ENCODE measurements around the gene TMEM135.
A peak's percentile ranks its signal among the peaks of the same experiment; 100 is the strongest.
"Not testable (repeated sequence)": the region's sequence is repeated elsewhere in the genome, so short reads cannot be mapped to it uniquely, and the experiment has no call there.

Gene TMEM135

GRCh38 chr11:87128372-87128771 is 90.6 kb downstream of the TMEM135 start:
- DNase-seq (ENCODE audit: low read depth, low spot score), result no peak

GRCh38 chr11:87134524-87135106 is 96.9 kb downstream of the TMEM135 start:
- no peak for DNase-seq (ENCODE audit: low read depth, low spot score)
- no peak overlapping the region for H3K4me3 ChIP-seq (ENCODE audit: low read length)

More at GRCh38 chr11:87128372-87128771, 90.6 kb downstream of the TMEM135 start:
- H3K4me3 ChIP-seq (ENCODE audit: low read length), result no peak overlapping the region

GRCh38 chr11:87136236-87136635 is 98.5 kb downstream of the TMEM135 start:
- no peak overlapping the region for H3K4me3 ChIP-seq (ENCODE audit: low read length)

DNA sequence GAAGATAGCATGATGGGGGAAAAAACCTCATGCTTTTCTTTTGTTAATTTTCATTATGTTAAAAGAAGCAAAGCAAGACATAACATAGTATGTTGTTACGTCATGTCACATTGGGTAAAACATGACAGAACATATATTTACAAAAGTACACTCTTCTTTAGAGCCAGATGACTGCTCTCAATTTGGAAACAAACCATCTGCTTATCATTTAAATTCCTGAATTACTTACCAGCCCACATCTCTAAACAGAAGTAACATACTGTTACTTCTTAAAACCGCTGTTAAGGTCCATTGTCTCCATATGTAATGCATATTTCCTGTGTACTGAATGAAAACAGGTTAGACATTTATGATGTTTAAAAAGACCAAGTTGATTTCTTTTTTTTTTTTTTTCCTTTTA is 100.0 kb downstream of the TMEM135 start:
- no peak for DNase-seq (ENCODE audit: low read depth, low spot score)
- no peak overlapping the region for H3K4me3 ChIP-seq (ENCODE audit: low read length)

More at GRCh38 chr11:87136236-87136635, 98.5 kb downstream of the TMEM135 start:
- no peak for DNase-seq (ENCODE audit: low read depth, low spot score)

GRCh38 chr11:87139475-87139874 is 101.7 kb downstream of the TMEM135 start:
- DNase-seq (ENCODE audit: low read depth, low spot score), result no peak
- H3K4me3 ChIP-seq (ENCODE audit: low read length), result no peak overlapping the region

GRCh38 chr11:87141322-87141721 is 103.6 kb downstream of the TMEM135 start:
- no peak overlapping the region for H3K4me3 ChIP-seq (ENCODE audit: low read length)
- no peak for DNase-seq (ENCODE audit: low read depth, low spot score)

DNA sequence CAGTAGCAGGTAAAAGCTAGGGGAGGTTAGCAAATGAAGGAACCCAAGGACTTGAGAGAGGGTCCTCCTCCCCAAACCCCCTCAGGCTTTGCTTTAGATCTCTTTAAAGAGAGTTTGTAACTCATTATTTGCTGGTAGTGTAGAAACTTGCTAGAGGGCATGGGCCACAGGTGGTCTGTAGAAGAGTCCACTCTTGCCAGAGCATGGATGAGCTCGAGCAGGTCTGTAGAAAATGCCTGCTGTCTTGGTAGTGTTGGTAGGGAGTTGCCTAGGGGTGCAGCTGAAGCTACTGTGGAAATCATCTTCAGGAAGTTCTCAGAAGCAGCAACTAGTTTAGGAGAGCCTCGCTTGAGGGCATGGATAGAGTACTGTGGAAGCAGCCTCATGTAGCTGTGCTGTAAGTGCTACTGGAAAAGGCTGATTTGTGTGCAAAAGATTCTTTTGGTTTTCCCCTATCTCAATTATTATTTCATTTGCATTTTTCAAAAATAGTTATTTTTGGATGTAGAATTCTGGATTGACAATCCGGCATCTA is 104.3 kb downstream of the TMEM135 start:
- no peak overlapping the region for H3K4me3 ChIP-seq (ENCODE audit: low read length)
- no peak for DNase-seq (ENCODE audit: low read depth, low spot score)

DNA sequence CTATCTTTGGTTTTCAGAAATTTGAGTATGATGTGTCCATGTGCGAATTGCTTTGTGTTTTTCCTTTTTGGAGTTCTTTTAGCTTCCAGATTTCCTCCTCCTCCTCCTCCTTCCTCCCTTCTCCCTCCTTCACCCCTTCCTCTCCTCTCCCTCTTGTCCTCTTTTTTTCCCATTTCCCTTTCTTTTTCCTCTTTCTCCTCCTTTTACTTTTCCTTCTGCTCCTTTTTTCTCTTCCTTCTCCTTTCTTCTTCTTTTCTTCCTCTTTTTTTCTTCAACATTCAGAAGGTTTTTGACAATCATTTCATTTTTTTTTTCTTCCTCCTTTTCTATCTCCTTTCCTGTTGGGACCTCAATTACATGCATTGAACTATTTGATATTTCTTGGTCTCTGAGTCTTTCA is 104.9 kb downstream of the TMEM135 start:
- no peak overlapping the region for H3K4me3 ChIP-seq (ENCODE audit: low read length)
- DNase-seq (ENCODE audit: low read depth, low spot score), result no peak

GRCh38 chr11:87143641-87144040 is 105.9 kb downstream of the TMEM135 start:
- peak; percentile 37 for DNase-seq (ENCODE audit: low read depth, low spot score)
- no peak overlapping the region for H3K4me3 ChIP-seq (ENCODE audit: low read length)

DNA sequence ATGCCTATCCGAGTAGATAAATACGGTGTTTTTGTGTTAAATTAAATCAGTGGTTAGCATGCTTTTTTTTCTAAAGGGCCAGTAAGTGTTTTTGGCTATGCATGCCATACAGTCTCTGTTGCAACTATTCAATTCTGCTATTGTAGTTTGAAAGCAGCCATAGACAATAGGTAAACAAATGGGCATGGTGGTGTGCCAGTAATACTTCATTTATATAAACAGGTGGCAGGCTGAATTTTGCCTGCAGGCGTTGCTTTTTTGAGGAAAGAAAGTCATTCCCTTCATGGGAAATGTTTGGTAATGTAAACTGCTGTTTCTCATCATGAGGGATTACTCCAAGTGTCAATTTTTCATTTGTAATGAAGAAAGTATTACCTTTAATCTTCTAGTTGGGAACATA is 106.5 kb downstream of the TMEM135 start:
- no peak overlapping the region for H3K4me3 ChIP-seq (ENCODE audit: low read length)
- DNase-seq (ENCODE audit: low read depth, low spot score), result no peak

DNA sequence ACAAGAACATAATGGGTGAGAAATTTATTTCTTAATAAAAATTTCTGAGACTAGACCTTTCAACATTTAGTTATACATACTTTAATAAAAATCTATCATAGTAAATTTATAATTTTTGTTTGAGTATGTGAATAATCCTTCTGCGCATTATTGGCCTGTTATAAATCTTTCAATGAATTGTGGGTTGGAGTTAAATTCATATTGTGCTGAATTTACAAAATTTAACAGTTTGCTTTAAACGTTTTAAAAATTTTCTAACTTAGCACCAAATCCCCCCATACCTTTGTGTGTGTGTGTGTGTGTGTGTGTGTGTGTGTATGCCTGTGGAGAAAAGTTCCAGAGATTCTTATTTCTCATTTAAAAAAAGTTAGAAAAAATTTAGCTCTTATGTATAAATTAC is 111.0 kb downstream of the TMEM135 start:
- no peak for DNase-seq (ENCODE audit: low read depth, low spot score)
- H3K4me3 ChIP-seq (ENCODE audit: low read length), result no peak overlapping the region

- not testable (repeated sequence) for H3K4me3 ChIP-seq (ENCODE audit: low read length); DNase-seq (ENCODE audit: low read depth, low spot score)
These were observed 112.0 kb downstream of the TMEM135 start for GRCh38 chr11:87149782-87150181.

- DNase-seq (ENCODE audit: low read depth, low spot score), result no peak
These were observed 113.2 kb downstream of the TMEM135 start for GRCh38 chr11:87150936-87151335.

DNA sequence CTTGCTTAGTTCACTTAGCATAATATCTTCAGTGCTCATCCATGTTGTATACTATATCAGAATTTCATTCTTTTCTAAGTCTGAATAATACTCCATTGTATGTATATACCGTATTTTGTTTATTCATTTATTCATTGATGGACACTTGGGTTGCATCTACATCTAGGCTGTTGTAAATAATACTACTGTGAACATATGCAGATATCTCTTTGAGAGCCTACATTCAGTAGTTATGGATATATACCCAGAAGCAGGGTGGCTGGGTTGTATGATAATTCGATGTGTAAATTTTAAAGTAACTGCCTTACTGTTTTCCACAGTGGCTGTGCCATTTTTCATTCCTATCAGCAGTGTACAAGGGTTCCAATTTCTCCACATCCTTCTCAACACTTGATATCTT is 116.5 kb downstream of the TMEM135 start:
- H3K4me3 ChIP-seq (ENCODE audit: low read length), result no peak overlapping the region
- no peak for DNase-seq (ENCODE audit: low read depth, low spot score)

More at GRCh38 chr11:87150936-87151335, 113.2 kb downstream of the TMEM135 start:
- H3K4me3 ChIP-seq (ENCODE audit: low read length), result no peak overlapping the region

- no peak for DNase-seq (ENCODE audit: low read depth, low spot score)
- no peak overlapping the region for H3K4me3 ChIP-seq (ENCODE audit: low read length)
These were observed 119.2 kb downstream of the TMEM135 start for GRCh38 chr11:87156970-87157369.

DNA sequence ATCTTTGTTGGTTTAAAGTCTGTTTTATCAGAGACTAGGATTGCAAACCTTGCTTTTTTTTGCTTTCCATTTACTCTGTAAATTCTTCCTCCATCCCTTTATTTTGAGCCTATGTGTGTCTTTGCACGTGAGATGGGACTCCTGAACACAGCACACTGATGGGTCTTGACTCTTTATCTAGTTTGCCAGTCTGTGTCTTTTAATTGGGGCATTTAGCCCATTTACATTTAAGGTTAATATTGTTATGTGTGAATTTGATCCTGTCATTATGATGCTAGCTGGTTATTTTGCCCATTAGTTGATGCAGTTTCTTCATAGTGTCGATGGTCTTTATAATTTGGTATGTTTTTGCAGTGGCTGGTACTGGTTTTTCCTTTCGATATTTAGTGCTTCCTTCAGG is 131.3 kb downstream of the TMEM135 start:
- H3K4me3 ChIP-seq (ENCODE audit: low read length); DNase-seq (ENCODE audit: low read depth, low spot score): not testable (repeated sequence)

DNA sequence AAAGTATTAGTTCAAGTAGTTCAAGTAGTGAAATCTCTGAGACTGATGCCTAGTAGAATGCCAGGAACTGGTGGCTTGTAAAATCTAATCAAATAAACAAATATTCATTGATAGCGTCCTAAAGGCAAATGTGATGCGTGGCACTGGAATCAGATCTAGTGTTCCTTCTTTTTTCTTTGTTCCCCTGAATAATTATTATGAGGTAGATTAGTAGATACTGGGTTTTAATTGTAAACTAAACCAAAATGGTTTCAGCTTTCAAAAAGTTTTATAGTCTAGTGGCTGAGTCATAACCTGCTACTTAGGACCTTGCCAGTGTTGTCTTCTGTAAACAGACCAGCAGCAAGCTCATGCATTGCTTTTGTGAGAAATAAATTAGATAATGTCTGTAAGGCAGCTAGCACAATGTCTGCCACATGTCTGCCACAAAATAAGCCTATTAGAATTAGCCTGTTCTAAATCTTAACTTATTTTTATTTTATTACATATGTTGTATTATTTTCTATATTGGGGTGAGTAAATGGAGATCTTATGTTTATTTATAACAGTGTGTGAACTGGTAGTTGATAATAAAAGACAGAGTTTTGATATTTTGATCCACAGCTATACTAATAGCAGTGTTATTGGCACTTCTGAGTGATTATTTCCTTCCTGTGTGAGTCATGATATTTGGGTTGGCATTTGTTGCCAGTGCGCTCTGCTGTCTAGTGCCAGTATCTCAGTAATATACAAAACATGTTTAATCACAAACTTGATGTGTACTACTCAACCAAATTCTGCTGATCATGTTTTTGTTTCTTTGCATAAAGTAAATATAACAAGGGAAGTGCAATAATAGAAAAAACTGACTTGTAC is 135.7 kb downstream of the TMEM135 start:
- no peak for DNase-seq (ENCODE audit: low read depth, low spot score)
- H3K4me3 ChIP-seq (ENCODE audit: low read length), result no peak overlapping the region

- H3K4me3 ChIP-seq (ENCODE audit: low read length), result no peak overlapping the region
- DNase-seq (ENCODE audit: low read depth, low spot score), result no peak
These were observed 137.1 kb downstream of the TMEM135 start for GRCh38 chr11:87174870-87175269.

DNA sequence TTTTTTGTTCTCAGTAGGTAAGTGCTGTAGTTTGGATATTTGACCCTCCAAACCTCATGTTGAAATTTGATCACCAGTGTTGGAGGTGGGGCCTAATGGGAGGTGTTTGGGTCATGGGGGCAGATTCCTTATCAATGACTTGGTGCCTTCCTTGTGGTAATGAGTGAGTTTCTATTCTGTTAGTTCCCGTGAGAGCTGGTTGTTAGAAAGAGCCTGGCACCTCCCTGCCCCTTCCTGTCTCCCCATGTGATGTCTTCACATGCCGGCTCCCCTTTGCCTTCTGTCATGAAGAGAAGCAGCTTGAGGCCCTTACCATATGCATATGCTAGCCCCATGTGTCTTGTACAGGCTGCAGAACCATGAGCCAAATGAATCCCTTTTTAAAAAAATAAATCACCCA is 138.3 kb downstream of the TMEM135 start:
- no peak for DNase-seq (ENCODE audit: low read depth, low spot score)
- no peak overlapping the region for H3K4me3 ChIP-seq (ENCODE audit: low read length)

DNA sequence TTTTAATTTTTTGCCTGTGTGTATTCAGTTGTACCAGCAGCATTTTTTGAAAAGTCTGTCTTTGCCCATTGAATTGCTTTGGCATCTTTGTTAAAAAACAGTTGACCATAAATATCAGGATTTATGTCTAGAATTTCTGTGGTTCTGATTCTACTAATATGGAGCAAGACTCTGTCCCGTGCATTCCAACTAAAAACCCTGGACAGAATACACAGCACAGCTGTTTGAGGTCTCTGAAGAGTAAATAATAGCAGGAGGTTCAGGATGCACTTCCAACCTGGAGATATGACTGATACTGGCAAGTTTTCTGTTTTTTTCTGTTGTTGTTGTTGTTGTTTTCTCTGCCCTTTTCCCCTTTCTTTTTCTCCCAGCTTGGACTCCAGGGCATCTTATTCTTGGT is 141.9 kb downstream of the TMEM135 start:
- no peak overlapping the region for H3K4me3 ChIP-seq (ENCODE audit: low read length)
- no peak for DNase-seq (ENCODE audit: low read depth, low spot score)
